Hepatic stellate cell (primary cell): ENCODE results near the gene BICDL2.

Source experiments
- DNase-seq: peaks from one replicate; pipeline ENCODE4 v3.0.0; 2011; ENCODE audit warnings: low spot score

BICDL2 gene

DNA sequence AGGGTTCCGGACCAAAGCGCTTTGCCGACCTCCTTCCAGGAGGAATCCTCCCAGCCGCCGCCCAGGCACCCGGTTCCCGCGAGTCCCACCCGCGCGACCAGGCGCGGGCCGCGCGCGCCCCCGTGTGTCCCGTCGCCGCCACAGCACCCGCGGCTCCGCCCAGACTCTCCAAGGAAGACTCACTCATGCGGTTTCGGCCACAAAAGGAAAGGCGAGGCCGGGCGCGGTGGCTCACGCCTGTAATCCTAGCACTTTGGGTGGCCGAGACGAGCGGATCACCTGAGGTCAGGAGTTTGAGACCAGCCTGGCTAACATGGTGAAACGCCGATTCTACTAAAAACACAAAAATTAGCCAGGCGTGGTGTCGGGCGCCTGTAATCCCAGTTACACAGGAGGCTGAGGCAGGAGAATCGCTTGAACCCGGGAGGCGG lies 53.0 kb downstream of the BICDL2 start:
- DNase-seq = peak; percentile 97

DNA sequence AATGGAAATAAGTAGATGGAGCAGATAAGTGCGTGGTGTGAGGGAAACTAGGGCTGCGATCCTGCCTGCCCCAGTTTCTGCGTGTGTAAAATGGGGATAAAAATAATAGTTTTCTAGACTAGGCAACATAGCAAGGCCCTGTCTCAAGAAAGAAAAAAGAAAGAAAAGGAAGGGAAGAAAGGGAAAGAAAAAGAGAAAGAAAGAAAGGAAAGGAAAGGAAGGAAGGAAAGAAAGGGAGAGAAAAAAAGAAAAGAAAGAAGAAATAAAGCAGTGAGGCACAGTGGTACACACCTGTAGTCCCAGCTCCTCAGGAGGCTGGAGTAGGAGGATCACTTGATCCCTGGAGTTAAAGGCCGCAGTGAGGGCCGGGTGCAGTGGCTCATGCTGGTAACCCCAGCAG lies 54.3 kb downstream of the BICDL2 start:
- no peak for DNase-seq

DNA sequence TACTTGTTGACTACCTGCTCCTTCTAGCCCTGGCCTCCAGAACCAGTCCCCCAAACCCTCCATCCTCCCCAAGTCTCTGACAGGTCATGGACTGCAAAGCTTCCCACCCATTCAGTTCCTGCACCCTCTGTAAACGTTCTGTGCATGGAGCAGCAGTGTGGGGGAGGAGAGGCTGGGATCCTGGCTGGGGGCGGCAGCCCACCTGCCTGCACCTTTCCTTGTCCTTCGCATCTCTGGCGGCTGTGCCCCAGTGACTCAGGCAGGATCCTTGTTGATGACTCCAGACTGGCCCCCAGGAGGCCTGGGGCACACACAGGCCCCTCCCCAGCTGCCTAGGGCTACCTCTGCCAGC lies 54.9 kb downstream of the BICDL2 start:
- no peak for DNase-seq

DNA sequence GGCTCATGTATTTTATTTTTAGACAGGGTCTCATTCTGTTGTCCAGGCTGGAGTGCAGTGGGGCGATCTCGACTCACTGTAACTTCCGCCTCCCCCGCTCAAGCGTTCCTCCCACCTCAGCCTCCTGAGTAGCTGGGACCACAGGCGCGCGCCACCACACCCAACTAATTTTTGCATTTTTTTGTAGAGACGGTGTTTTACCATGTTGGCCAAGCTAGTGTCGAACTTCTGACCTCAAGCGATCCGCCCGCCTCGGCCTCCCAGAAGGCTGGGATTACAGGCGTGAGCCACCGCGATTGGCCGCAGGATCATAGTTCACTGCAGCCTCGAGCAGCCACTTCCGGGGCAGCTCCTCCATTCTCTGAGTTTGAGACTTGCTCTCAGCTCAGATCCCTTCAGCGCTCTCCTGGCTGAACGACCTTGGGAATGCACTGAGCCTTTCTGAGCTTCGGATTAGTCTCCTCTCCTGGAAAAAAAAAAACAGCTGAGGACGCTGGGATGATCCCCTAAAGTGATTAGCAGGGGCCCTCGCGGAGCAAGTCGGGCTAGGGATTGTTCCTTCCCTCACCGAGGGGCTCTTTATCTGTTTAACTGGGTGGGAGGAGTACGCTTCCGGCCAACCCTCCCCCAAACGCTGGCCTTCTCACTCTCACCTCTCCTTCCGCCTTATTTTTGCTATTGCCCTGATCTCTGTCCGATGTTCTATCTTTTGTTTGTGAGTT lies 55.4 kb downstream of the BICDL2 start:
- no peak for DNase-seq

DNA sequence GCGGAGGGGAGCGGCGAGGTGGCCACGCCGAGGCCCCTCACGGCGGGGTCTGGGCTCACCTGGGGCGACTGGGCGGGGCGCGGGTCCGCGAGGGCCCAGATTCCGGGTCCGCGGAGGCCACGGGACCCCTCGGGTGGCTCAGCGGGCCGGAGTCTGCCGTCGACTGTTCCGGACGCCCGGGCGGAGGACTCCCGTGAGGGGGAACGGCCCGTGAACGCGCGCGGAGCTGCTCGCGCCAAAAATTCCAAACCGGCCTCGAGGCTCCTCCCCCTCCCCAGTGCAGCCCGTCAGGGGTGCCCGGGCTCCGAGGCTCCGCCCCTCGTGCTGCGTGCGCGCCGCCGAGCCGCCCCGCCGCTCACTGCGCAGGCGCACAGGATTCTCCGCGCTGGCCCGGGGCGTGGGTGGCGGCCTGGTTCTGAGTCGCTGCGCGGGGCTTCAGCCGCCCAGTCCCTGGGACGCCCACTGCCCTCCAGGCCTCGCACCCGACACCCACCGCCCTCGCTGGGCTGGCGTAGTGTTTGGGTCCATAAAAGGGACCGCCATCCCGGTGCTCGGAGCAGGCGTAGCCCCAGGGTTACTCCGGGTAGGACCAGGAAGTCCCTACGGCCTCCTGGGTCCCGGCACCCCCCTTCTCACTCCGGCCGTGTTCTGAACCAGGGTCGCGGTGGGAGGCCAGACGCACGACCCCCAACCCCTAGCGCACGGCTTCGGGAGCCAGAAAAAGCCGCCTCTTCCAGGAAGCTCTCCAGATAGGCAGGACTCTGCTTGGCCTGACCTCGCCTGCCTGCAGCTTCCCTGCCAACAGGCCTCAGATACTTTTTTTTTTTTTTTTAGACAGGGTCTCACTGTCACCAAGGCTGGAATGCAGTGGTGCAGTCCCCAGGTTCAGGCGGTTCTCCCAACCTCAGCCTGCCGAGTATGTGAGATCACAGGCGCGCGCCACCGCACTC lies 56.2 kb downstream of the BICDL2 start, which contains the start of gene PKMYT1:
Gene PKMYT1, minus strand, starts transcription at position 220 of the 950 bp plus-strand sequence. CDS start 789 bp downstream, outside the sequence.
- peak; percentile 100 for DNase-seq

DNA sequence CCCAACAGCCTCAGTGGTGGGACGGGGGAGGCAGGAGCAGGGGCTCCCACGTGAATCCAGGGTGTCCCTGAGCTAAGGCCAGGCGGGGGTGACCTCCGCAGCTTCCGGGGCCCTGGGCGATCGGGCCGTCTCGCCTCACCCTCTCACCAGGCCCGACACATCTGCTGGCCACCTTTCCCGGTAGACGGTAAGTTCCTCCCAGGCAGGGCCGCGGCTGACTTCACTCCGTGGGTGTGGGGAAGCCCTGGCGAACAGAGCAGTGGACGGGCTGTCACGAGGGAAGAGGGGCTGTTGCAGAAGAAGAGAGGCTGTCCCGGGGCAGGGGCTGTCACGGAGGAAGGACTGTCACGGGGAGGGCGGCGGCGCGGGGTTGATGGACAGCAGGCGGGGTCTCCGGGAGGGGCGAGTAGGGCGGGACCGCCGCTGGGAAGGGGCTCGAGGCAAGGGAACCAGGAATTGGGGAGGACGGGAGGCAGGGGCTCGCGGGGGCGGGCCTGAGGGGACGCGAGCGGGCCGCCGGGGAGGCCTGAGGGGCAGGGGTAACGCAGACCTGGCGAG lies 57.0 kb downstream of the BICDL2 start:
- no peak for DNase-seq
